HG03095 (cell line): ENCODE measurements around the gene MSH6.
"Not testable (repeated sequence)": the region's sequence is repeated elsewhere in the genome, so short reads cannot be mapped to it uniquely, and the experiment has no call there.

ENCODE experiments used
- ATAC-seq: cut with Tn5 transposase; IDR thresholded peaks from one replicate; pipeline ENCODE4 v1.9.1; 2021; ENCODE audit warnings: moderate library complexity; ENCODE audit not compliant: unreplicated experiment

MSH6 gene

DNA sequence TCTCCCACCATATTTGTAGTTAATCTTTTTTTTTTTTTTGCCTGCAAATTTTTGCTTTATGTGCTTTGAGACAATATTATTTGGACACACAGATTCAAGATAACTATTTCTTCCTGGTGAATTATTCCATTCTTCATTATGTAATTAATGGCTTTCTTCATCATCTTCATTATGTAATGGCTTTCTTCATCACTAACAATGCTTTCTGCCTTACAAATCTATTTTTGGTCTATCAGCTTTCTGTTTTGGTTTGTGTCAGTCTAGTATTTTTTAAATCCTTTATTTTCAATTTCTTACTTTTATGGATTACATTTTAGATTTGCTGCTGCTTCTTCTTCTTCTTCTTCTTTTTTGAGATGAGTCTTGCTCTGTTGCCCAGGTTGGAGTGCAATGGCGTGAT lies 60.5 kb downstream of the MSH6 start:
- no peak for ATAC-seq

- no peak for ATAC-seq
Observed at GRCh38 chr2:47844162-47844561, 61.2 kb downstream of the MSH6 start.

DNA sequence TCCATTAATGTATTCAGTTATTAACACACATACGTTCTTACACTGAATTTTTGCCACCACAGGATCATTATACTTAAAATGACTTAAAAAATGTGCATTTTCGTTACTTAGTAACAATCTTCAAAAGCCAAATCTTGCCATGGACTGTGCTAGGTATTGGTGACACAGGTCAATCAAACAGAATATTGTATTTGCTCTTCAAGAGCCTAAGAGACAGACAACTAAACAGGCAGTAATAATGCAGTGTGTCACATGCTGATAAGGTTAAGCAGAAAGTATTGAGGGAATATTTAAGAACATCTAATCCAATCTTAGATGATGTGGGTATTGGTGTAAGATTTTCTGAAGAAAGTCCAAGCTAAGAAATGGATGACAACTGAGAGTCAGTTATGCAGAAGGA lies 66.4 kb downstream of the MSH6 start:
- no peak for ATAC-seq

GRCh38 chr2:47850198-47850597 lies 67.3 kb downstream of the MSH6 start:
- ATAC-seq = no peak

GRCh38 chr2:47853067-47853777 lies 70.3 kb downstream of the MSH6 start:
- not testable (repeated sequence) for ATAC-seq
